ENCODE measurements around the gene DLAT. TPM values are rescaled to one million over a fixed set of nuclear protein-coding genes. Genes with fewer than 3 reads are reported as not detected.
A peak's percentile ranks its signal among the peaks of the same experiment; 100 is the strongest.

DLAT gene
- polyA plus RNA-seq, 2 of the 4 experiments (the other 2 are of a cell fraction) = 32.5 to 42.8 TPM

DNA sequence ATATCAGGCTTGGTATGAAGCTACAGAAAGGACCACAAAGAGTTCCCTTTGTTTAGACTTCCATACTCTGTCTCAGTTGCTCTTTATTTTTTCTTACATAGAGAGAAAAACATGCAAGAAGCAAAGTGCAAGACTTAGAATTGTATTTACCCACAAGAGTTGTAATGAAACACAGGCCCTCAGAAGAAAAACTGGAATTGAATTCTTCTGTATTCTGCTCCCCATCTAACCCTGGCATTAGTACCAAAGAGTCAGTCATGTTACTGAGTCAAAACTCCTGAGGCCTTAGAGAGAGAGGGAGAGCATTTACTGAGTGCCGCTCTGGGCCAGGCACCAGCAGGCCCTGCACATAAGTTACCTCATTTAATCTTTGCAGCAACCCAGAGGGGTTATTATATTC is 43.9 kb upstream of the DLAT start:
- Histone ChIP-seq H3K4me1 (peaks cover 10% of the 10 kb centered on the region; the same call in 1 of the 3 replicates), H3K27ac (no peak overlapping the region), H3K9me3 (no peaks in the 10 kb centered on the region), H3K4me2 (no peak overlapping the region), H3K4me3 (no peak overlapping the region)
- ChIA-PET CTCF (interaction anchor here (0.6 to 8.9 kb wide), 28 partner anchors 8 to 299 kb away, joined by 3 to 172 read pairs (median 5); partner anchors contain the start of genes ALG9, CFAP68 and DIXDC1), POLR2A (interaction anchor here (0.5 to 1.3 kb wide), 3 partner anchors 42 to 1687 kb away, joined by 3 read pairs; partner anchors contain the start of gene ALG9)
- whole genome bisulfite sequencing (ENCODE audit: missing lambda C conversion rate) = 100% methylated on average over 1 of the region's 1 CpG
- no peak for DNase-seq (ENCODE audit: low read depth in 1 of 2, low spot score in 1 of 2)
- no peak for FAIRE-seq
- no peak for TF ChIP-seq SMC3 (IDR thresholded peaks at IDR 0.05)
- no peak for TF ChIP-seq NPAS2 (CRISPR knock-in tag; IDR thresholded peaks at IDR 0.05; ENCODE audit: borderline replicate concordance)
- TF ChIP-seq ZFP36 (IDR thresholded peaks at IDR 0.05; ENCODE audit: borderline replicate concordance, partially characterized antibody) = no peak
- TF ChIP-seq RFX5 (IDR thresholded peaks at IDR 0.05) = no peak
- no peak for TF ChIP-seq RAD21 (conservative IDR thresholded peaks at IDR 0.05 in 1 of 2, IDR thresholded peaks at IDR 0.05 in 1 of 2)
- TF ChIP-seq, protein P1, sequence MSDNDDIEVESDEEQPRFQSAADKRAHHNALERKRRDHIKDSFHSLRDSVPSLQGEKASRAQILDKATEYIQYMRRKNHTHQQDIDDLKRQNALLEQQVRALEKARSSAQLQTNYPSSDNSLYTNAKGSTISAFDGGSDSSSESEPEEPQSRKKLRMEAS (IDR thresholded peaks at IDR 0.05) = no peak
- TF ChIP-seq, protein P2, sequence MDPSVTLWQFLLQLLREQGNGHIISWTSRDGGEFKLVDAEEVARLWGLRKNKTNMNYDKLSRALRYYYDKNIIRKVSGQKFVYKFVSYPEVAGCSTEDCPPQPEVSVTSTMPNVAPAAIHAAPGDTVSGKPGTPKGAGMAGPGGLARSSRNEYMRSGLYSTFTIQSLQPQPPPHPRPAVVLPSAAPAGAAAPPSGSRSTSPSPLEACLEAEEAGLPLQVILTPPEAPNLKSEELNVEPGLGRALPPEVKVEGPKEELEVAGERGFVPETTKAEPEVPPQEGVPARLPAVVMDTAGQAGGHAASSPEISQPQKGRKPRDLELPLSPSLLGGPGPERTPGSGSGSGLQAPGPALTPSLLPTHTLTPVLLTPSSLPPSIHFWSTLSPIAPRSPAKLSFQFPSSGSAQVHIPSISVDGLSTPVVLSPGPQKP (IDR thresholded peaks at IDR 0.05; ENCODE audit: low read depth, low read length) = no peak
- TF ChIP-seq EP300 (IDR thresholded peaks at IDR 0.05) = no peak
- no peak for ATAC-seq

GRCh38 chr11:111982019-111982464 is 43.2 kb upstream of the DLAT start:
- DNase-seq (ENCODE audit: low read depth in 1 of 2, low spot score in 1 of 2) (peak; percentile 38 to 48), FAIRE-seq (no peak), ATAC-seq (peak; percentile 94; a peak in 5 of 6 replicates)
- POLR2A ChIA-PET = interaction anchor here (0.5 to 1.3 kb wide), 3 partner anchors 43 to 1687 kb away, joined by 3 read pairs; partner anchors contain the start of gene ALG9
- 46% methylated on average over 7 of the region's 7 CpGs for WGBS (ENCODE audit: missing lambda C conversion rate)
- Histone ChIP-seq H3K4me2 (no peak overlapping the region), H3K4me3 (no peak overlapping the region), H3K9me3 (no peaks in the 10 kb centered on the region), H3K27ac (no peak overlapping the region), H3K4me1 (peaks cover 10% of the 10 kb centered on the region; the same call in 1 of the 3 replicates)
- CTCF ChIA-PET = interaction anchor here (0.6 to 8.9 kb wide), 31 partner anchors 8 to 341 kb away, joined by 3 to 172 read pairs (median 4); partner anchors contain the start of genes ALG9, CFAP68 and DIXDC1
- TF ChIP-seq, protein P3, sequence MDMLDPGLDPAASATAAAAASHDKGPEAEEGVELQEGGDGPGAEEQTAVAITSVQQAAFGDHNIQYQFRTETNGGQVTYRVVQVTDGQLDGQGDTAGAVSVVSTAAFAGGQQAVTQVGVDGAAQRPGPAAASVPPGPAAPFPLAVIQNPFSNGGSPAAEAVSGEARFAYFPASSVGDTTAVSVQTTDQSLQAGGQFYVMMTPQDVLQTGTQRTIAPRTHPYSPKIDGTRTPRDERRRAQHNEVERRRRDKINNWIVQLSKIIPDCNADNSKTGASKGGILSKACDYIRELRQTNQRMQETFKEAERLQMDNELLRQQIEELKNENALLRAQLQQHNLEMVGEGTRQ (IDR thresholded peaks at IDR 0.05) = no peak
- TF ChIP-seq KDM1A (IDR thresholded peaks at IDR 0.05; ENCODE audit: low read depth) (no peak), POLR2AphosphoS2 (conservative IDR thresholded peaks at IDR 0.05; ENCODE audit: low read length) (no peak), ZSCAN20 (CRISPR knock-in tag; IDR thresholded peaks at IDR 0.05) (no peak), ESRRA (IDR thresholded peaks at IDR 0.05; ENCODE audit: borderline replicate concordance, low read length) (no peak), NPAS2 (CRISPR knock-in tag; IDR thresholded peaks at IDR 0.05; ENCODE audit: borderline replicate concordance) (no peak), RAD21 (conservative IDR thresholded peaks at IDR 0.05 in 1 of 2, IDR thresholded peaks at IDR 0.05 in 1 of 2) (peak; percentile 59 to 62), FOSB (CRISPR knock-in tag; IDR thresholded peaks at IDR 0.05) (no peak), HOXB13 (CRISPR knock-in tag; IDR thresholded peaks at IDR 0.05; ENCODE audit: low read depth) (no peak), RCOR1 (IDR thresholded peaks at IDR 0.05; ENCODE audit: low read depth, low read length) (no peak), GATA3 (IDR thresholded peaks at IDR 0.05; ENCODE audit: borderline replicate concordance) (no peak), RFX5 (IDR thresholded peaks at IDR 0.05) (no peak), SREBF2 (IDR thresholded peaks at IDR 0.05) (no peak), SMC3 (IDR thresholded peaks at IDR 0.05) (peak; percentile 70), EHMT2 (IDR thresholded peaks at IDR 0.05; ENCODE audit: low read depth) (no peak), FOSL2 (IDR thresholded peaks at IDR 0.05) (no peak), FOSL2 (CRISPR knock-in tag; IDR thresholded peaks at IDR 0.05) (no peak), EP300 (IDR thresholded peaks at IDR 0.05) (no peak)
- TF ChIP-seq, protein P4, sequence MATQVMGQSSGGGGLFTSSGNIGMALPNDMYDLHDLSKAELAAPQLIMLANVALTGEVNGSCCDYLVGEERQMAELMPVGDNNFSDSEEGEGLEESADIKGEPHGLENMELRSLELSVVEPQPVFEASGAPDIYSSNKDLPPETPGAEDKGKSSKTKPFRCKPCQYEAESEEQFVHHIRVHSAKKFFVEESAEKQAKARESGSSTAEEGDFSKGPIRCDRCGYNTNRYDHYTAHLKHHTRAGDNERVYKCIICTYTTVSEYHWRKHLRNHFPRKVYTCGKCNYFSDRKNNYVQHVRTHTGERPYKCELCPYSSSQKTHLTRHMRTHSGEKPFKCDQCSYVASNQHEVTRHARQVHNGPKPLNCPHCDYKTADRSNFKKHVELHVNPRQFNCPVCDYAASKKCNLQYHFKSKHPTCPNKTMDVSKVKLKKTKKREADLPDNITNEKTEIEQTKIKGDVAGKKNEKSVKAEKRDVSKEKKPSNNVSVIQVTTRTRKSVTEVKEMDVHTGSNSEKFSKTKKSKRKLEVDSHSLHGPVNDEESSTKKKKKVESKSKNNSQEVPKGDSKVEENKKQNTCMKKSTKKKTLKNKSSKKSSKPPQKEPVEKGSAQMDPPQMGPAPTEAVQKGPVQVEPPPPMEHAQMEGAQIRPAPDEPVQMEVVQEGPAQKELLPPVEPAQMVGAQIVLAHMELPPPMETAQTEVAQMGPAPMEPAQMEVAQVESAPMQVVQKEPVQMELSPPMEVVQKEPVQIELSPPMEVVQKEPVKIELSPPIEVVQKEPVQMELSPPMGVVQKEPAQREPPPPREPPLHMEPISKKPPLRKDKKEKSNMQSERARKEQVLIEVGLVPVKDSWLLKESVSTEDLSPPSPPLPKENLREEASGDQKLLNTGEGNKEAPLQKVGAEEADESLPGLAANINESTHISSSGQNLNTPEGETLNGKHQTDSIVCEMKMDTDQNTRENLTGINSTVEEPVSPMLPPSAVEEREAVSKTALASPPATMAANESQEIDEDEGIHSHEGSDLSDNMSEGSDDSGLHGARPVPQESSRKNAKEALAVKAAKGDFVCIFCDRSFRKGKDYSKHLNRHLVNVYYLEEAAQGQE (IDR thresholded peaks at IDR 0.05) = no peak
- TF ChIP-seq, protein P2 (IDR thresholded peaks at IDR 0.05; ENCODE audit: low read depth, low read length) = no peak
- TF ChIP-seq, protein P5, sequence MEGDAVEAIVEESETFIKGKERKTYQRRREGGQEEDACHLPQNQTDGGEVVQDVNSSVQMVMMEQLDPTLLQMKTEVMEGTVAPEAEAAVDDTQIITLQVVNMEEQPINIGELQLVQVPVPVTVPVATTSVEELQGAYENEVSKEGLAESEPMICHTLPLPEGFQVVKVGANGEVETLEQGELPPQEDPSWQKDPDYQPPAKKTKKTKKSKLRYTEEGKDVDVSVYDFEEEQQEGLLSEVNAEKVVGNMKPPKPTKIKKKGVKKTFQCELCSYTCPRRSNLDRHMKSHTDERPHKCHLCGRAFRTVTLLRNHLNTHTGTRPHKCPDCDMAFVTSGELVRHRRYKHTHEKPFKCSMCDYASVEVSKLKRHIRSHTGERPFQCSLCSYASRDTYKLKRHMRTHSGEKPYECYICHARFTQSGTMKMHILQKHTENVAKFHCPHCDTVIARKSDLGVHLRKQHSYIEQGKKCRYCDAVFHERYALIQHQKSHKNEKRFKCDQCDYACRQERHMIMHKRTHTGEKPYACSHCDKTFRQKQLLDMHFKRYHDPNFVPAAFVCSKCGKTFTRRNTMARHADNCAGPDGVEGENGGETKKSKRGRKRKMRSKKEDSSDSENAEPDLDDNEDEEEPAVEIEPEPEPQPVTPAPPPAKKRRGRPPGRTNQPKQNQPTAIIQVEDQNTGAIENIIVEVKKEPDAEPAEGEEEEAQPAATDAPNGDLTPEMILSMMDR (IDR thresholded peaks at IDR 0.05) = peak; percentile 50
- TF ChIP-seq, protein P1 (IDR thresholded peaks at IDR 0.05) = no peak

Data from A549 (cell line).